GM12891 (cell line): Measurements from ENCODE around the gene UBR4.

Experiments used
- DNase-seq: peaks from one replicate; pipeline ENCODE4 v3.0.0; 2011; ENCODE audit warnings: low spot score; ENCODE audit not compliant: insufficient read length
- FAIRE-seq: peaks from 2 replicates; lab custom pipeline; 2011; peaks lifted over from hg19 to GRCh38; lab: Jason Lieb, UNC
- PAX5 ChIP-seq: IDR thresholded peaks from 2 replicates; pipeline ENCODE4 v1.6.1; 2011; ENCODE audit warnings: low read length, moderate library complexity, mild to moderate bottlenecking; ENCODE audit not compliant: insufficient read depth, severe bottlenecking
- POLR2A ChIP-seq: IDR thresholded peaks from 2 replicates; pipeline ENCODE4 v1.6.1; 2011; ENCODE audit warnings: low read depth, low read length, control low read depth
- POLR2AphosphoS5 ChIP-seq: IDR thresholded peaks from 2 replicates; pipeline ENCODE4 v1.6.1; 2011; ENCODE audit warnings: low read depth, low read length, control low read depth
- POU2F2 ChIP-seq: IDR thresholded peaks from 2 replicates; pipeline ENCODE4 v1.6.1; 2011; ENCODE audit warnings: low read depth, mild to moderate bottlenecking, control low read depth, low read length, moderate library complexity
- SPI1 ChIP-seq: IDR thresholded peaks from 2 replicates; pipeline ENCODE4 v1.6.1; 2011; ENCODE audit warnings: low read depth, low read length, control low read depth
- TAF1 ChIP-seq: IDR thresholded peaks from 2 replicates; pipeline ENCODE4 v1.6.1; 2011; ENCODE audit warnings: low read depth, low read length, control low read depth

The UBR4 gene

GRCh38 chr1:19167140-19167539 lies 42.9 kb downstream of the UBR4 start:
- DNase-seq (no peak), FAIRE-seq (no peak)
- TF ChIP-seq SPI1 (no peak), POU2F2 (no peak), PAX5 (no peak), POLR2A (no peak), POLR2AphosphoS5 (no peak), TAF1 (no peak)

- no peak for TF ChIP-seq POLR2A
- TF ChIP-seq TAF1 = no peak
- no peak for TF ChIP-seq SPI1
- no peak for TF ChIP-seq POLR2AphosphoS5
- no peak for TF ChIP-seq POU2F2
- FAIRE-seq (no peak), DNase-seq (no peak)
Measured at GRCh38 chr1:19166066-19166465, 44.0 kb downstream of the UBR4 start.

GRCh38 chr1:19165501-19165900 lies 44.6 kb downstream of the UBR4 start:
- DNase-seq (no peak), FAIRE-seq (no peak)
- TF ChIP-seq POLR2AphosphoS5 = no peak
- TF ChIP-seq SPI1 = no peak
- TF ChIP-seq POLR2A = no peak
- no peak for TF ChIP-seq POU2F2
- TF ChIP-seq TAF1 = no peak
- no peak for TF ChIP-seq PAX5

GRCh38 chr1:19164274-19165015 lies 45.6 kb downstream of the UBR4 start:
- FAIRE-seq = no peak
- DNase-seq = no peak

GRCh38 chr1:19163261-19163660 lies 46.8 kb downstream of the UBR4 start:
- FAIRE-seq (no peak), DNase-seq (no peak)
- TF ChIP-seq POLR2AphosphoS5 = no peak
- TF ChIP-seq SPI1 = no peak
- no peak for TF ChIP-seq PAX5
- no peak for TF ChIP-seq POLR2A

More at GRCh38 chr1:19164274-19165015, 45.6 kb downstream of the UBR4 start:
- no peak for TF ChIP-seq SPI1
- no peak for TF ChIP-seq POLR2A
- no peak for TF ChIP-seq TAF1
- no peak for TF ChIP-seq POLR2AphosphoS5
- TF ChIP-seq PAX5 = no peak
- TF ChIP-seq POU2F2 = no peak

- no peak for TF ChIP-seq POU2F2
- TF ChIP-seq TAF1 = no peak
- TF ChIP-seq SPI1 = no peak
- TF ChIP-seq POLR2A = no peak
- TF ChIP-seq PAX5 = no peak
- TF ChIP-seq POLR2AphosphoS5 = no peak
- no peak for FAIRE-seq
Measured at GRCh38 chr1:19160831-19161230, 49.2 kb downstream of the UBR4 start.

GRCh38 chr1:19157653-19158052 lies 52.4 kb downstream of the UBR4 start:
- no peak for TF ChIP-seq PAX5
- no peak for TF ChIP-seq POLR2AphosphoS5
- TF ChIP-seq SPI1 = no peak
- no peak for TF ChIP-seq TAF1
- no peak for TF ChIP-seq POLR2A
- TF ChIP-seq POU2F2 = no peak
- DNase-seq (no peak), FAIRE-seq (no peak)

More at GRCh38 chr1:19160831-19161230, 49.2 kb downstream of the UBR4 start:
- no peak for DNase-seq

- no peak for DNase-seq
- FAIRE-seq = no peak
- TF ChIP-seq SPI1 (no peak), TAF1 (no peak), POLR2AphosphoS5 (no peak), PAX5 (no peak), POLR2A (no peak)
Measured at GRCh38 chr1:19156676-19157075, 53.4 kb downstream of the UBR4 start.

GRCh38 chr1:19154876-19155275 lies 55.2 kb downstream of the UBR4 start:
- TF ChIP-seq SPI1 (no peak), POU2F2 (no peak), PAX5 (no peak), TAF1 (no peak), POLR2A (no peak), POLR2AphosphoS5 (no peak)
- FAIRE-seq = no peak
- no peak for DNase-seq

GRCh38 chr1:19153169-19153568 lies 56.9 kb downstream of the UBR4 start:
- no peak for DNase-seq
- TF ChIP-seq POLR2AphosphoS5 = no peak
- TF ChIP-seq POLR2A = no peak
- TF ChIP-seq POU2F2 = no peak
- TF ChIP-seq PAX5 = no peak
- TF ChIP-seq SPI1 = no peak
- no peak for TF ChIP-seq TAF1
- FAIRE-seq = no peak
